MM.1S (cell line): Measurements from ENCODE around the gene PRRT1.

Experiments
- DNase-seq: peaks from one replicate; pipeline ENCODE4 v3.0.0-alpha.2; 2015
- H2AFZ ChIP-seq: fragments of 300-600 bp; sonication (generic); 2 replicates; pipeline ENCODE4 v1.6.0; 2016; ENCODE audit warnings: antibody characterized with exemption, low read length
- H3F3A ChIP-seq: fragments of 300-600 bp; sonication (generic); 2 replicates; pipeline ENCODE4 v1.6.1; 2016; ENCODE audit warnings: mild to moderate bottlenecking, antibody characterized with exemption, low read length, moderate library complexity, mixed read lengths; ENCODE audit not compliant: insufficient read depth
- H3K27ac ChIP-seq: fragments of 300-600 bp; sonication (generic); 2 replicates; pipeline ENCODE4 v1.5.1; 2016; ENCODE audit warnings: mild to moderate bottlenecking, low read length
- H3K27me3 ChIP-seq: fragments of 300-600 bp; sonication (generic); replicated peaks from 2 replicates; pipeline ENCODE4 v1.6.0; 2016; ENCODE audit warnings: low read length; ENCODE audit not compliant: insufficient read depth
- H3K36me3 ChIP-seq: fragments of 300-600 bp; sonication (generic); replicated peaks from 2 replicates; pipeline ENCODE4 v1.6.1; 2016; ENCODE audit warnings: mild to moderate bottlenecking, low read length, mixed read lengths; ENCODE audit not compliant: insufficient read depth
- H3K4me1 ChIP-seq: fragments of 300-600 bp; sonication (generic); 2 replicates; pipeline ENCODE4 v1.6.1; 2016; ENCODE audit warnings: low read length, mixed read lengths
- H3K4me2 ChIP-seq: fragments of 300-600 bp; sonication (generic); 2 replicates; pipeline ENCODE4 v1.6.0; 2016; ENCODE audit warnings: low read depth, low read length
- H3K4me3 ChIP-seq: fragments of 300-600 bp; sonication (generic); 2 replicates; pipeline ENCODE4 v1.5.1; 2016; ENCODE audit warnings: low read length, mixed read lengths
- H3K79me2 ChIP-seq: fragments of 300-600 bp; sonication (generic); 2 replicates; pipeline ENCODE4 v1.6.1; 2016; ENCODE audit warnings: mixed run types, low read length, mixed read lengths
- H3K9ac ChIP-seq: fragments of 300-600 bp; sonication (generic); 2 replicates; pipeline ENCODE4 v1.6.1; 2016; ENCODE audit warnings: low read length, mixed read lengths
- H3K9me2 ChIP-seq: fragments of 300-600 bp; sonication (generic); replicated peaks from 2 replicates; pipeline ENCODE4 v1.6.1; 2016; ENCODE audit warnings: mild to moderate bottlenecking, low read length, mixed read lengths; ENCODE audit not compliant: insufficient read depth
- H3K9me3 ChIP-seq: fragments of 300-600 bp; sonication (generic); replicated peaks from 2 replicates; pipeline ENCODE4 v1.6.1; 2016; ENCODE audit warnings: mild to moderate bottlenecking, low read length, mixed read lengths; ENCODE audit not compliant: insufficient read depth
- H4K20me1 ChIP-seq: fragments of 300-600 bp; sonication (generic); 2 replicates; pipeline ENCODE4 v1.6.1; 2016; ENCODE audit warnings: mild to moderate bottlenecking, low read length, moderate library complexity, mixed read lengths; ENCODE audit not compliant: insufficient read depth
- CTCF ChIP-seq: fragments of 300-600 bp; sonication (generic); IDR thresholded peaks from 2 replicates; pipeline ENCODE4 v1.5.1; 2016; ENCODE audit warnings: antibody characterized with exemption, low read length, mixed read lengths
- EZH2 ChIP-seq: fragments of 300-600 bp; sonication (generic); optimal IDR thresholded peaks from 2 replicates; pipeline ENCODE3; 2017; ENCODE audit warnings: low read depth, mild to moderate bottlenecking, antibody characterized with exemption, low read length, mixed read lengths
- EZH2phosphoT487 ChIP-seq: fragments of 300-600 bp; sonication (generic); IDR thresholded peaks from 2 replicates; pipeline ENCODE4 v1.6.1; 2018; ENCODE audit warnings: antibody characterized with exemption, low read length

PRRT1 gene

GRCh38 chr6:32115623-32116022 lies 36.1 kb downstream of the PRRT1 start:
- Histone ChIP-seq H3K4me2 (no peak overlapping the region), H3K9ac (no peak overlapping the region), H4K20me1 (no peaks in the 10 kb centered on the region), H3F3A (no peaks in the 10 kb centered on the region), H3K4me1 (no peaks in the 10 kb centered on the region), H3K4me3 (no peak overlapping the region), H3K9me2 (no peaks in the 10 kb centered on the region), H2AFZ (no peak overlapping the region), H3K79me2 (no peaks in the 10 kb centered on the region), H3K27ac (no peak overlapping the region), H3K27me3 (no peaks in the 10 kb centered on the region), H3K9me3 (no peaks in the 10 kb centered on the region), H3K36me3 (no peaks in the 10 kb centered on the region)
- TF ChIP-seq EZH2 (no peak), EZH2phosphoT487 (no peak), CTCF (no peak)
- no peak for DNase-seq

DNA sequence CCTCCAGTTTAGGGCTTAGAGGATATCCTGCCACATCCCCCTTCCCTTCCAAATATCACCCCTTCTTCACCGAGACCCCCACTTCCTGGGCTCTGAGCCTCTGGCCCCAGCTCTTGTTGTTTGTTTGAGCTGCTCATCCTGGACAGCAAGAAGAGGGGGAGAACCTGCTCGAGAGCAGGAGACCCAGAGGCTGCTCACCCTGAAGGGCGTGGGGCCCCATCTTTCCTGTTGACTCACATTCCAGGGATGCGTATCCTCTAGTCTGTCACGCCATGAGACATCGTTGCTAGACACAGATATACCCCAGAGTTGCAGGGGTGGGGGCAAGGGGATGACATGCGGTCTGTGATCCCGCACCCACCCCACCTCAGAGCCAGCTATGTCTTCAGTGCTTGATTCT lies 36.9 kb downstream of the PRRT1 start:
- H3K36me3 ChIP-seq = no peaks in the 10 kb centered on the region
- H3F3A ChIP-seq = no peaks in the 10 kb centered on the region
- H3K9me2 ChIP-seq = no peaks in the 10 kb centered on the region
- DNase-seq = no peak
- no peak for TF ChIP-seq EZH2
- TF ChIP-seq CTCF = no peak
- no peak for TF ChIP-seq EZH2phosphoT487
- no peaks in the 10 kb centered on the region for H4K20me1 ChIP-seq
- H3K9ac ChIP-seq = no peak overlapping the region
- no peak overlapping the region for H3K27ac ChIP-seq
- H2AFZ ChIP-seq = no peak overlapping the region
- no peaks in the 10 kb centered on the region for H3K79me2 ChIP-seq
- no peaks in the 10 kb centered on the region for H3K4me1 ChIP-seq
- H3K9me3 ChIP-seq = no peaks in the 10 kb centered on the region
- H3K4me3 ChIP-seq = no peak overlapping the region
- 0 out of 2 replicates have a peak, but pooled peaks cover 2% of the 10 kb centered on the region for H3K27me3 ChIP-seq
- H3K4me2 ChIP-seq = no peak overlapping the region

DNA sequence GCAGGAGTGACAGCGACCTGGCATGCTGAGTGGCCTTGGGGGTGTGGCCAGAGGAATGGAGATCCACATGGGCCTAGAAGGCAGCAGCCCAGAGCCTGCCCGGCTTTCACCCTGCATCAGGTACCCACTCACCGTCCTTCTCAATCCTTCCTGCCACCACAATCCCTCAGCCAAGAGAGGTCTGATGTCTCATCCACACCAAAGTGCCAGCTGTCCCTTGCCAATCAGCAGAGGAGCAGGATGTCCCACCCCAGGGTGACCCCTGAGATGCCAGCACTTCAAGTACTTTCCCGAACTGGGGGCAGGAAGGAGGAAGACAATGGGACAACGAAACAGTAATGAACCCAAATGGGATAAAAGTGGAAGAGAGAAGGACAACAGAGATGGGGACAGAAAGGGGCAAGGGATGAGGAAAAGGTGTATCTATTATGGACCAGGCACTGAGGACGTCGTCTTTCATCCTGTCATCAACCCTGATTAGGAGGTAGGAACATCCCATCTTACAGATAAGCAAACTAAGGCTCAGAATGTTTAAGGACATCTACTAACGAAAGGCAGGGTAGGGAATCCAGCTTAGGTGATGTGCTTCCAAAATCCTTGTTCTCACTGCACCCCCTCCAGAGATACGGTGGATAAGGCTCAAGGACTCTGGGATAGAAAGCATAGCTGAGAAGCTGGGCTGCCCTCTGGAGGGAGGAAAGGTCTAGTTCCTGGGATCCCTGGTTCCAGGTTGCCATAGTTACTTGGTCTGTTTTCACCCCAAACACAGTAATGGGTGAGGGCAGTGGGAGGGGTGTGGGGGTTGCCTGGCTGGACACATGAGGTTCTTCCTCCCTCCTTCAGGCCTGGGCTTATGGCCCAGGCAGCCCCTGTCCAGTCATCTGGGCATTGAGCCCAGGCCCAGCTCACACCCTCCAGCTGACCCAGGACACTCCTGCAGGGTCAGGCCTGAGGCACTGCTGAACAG lies 38.1 kb downstream of the PRRT1 start:
- no peak overlapping the region for H3K4me2 ChIP-seq
- TF ChIP-seq EZH2 (no peak), CTCF (no peak), EZH2phosphoT487 (no peak)
- H2AFZ ChIP-seq = no peak overlapping the region
- H3K9me2 ChIP-seq = no peaks in the 10 kb centered on the region
- no peak for DNase-seq
- no peaks in the 10 kb centered on the region for H3K79me2 ChIP-seq
- H3K27me3 ChIP-seq = peaks cover 12% of the 10 kb centered on the region
- H3K36me3 ChIP-seq = no peaks in the 10 kb centered on the region
- H3K4me1 ChIP-seq = no peaks in the 10 kb centered on the region
- no peak overlapping the region for H3K4me3 ChIP-seq
- no peak overlapping the region for H3K9ac ChIP-seq
- H3K27ac ChIP-seq = no peak overlapping the region
- H4K20me1 ChIP-seq = no peaks in the 10 kb centered on the region
- no peaks in the 10 kb centered on the region for H3F3A ChIP-seq
- H3K9me3 ChIP-seq = no peaks in the 10 kb centered on the region
